ENCODE measurements around the gene AIM2.
"Not testable (repeated sequence)": the region's sequence is repeated elsewhere in the genome, so short reads cannot be mapped to it uniquely, and the experiment has no call there.

AIM2 gene, protein sequence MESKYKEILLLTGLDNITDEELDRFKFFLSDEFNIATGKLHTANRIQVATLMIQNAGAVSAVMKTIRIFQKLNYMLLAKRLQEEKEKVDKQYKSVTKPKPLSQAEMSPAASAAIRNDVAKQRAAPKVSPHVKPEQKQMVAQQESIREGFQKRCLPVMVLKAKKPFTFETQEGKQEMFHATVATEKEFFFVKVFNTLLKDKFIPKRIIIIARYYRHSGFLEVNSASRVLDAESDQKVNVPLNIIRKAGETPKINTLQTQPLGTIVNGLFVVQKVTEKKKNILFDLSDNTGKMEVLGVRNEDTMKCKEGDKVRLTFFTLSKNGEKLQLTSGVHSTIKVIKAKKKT

DNA sequence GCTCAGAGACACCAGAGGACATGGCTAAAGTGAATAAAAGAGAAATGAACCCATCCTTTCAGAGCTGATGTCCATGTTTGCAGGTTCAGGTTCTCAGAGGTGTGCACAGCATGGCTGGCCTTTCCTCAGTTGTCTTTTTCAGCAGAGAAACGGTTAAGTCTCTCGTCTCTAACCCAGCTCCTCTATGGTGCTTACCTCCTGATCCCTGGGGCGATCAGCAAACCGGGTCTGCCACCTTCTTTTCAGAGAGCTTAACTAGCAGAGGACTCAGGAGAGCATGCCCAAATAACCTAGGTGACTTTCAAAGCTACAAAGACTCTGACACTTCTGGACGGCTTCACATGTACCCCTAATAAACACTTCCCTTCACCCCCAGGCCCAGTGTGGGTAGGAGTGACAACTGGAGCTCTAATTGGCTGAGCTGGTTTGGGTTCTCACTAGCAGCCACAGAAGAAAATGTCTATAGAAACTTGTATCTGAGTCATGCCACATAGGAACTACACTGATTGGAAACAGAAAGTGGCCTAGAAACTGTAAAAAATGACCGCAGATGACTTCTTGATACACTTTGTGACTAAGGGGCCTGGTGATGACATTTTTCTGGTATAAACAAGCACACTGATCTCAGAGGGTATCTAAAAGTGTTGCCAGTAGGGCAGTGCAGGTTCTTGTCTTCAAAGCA, at the start of gene AIM2:
Gene AIM2, minus strand, starts transcription at position 329 of the 682 bp plus-strand sequence. CDS start 3,267 bp downstream, outside the sequence.
- peak; percentile 96 for DNase-seq

DNA sequence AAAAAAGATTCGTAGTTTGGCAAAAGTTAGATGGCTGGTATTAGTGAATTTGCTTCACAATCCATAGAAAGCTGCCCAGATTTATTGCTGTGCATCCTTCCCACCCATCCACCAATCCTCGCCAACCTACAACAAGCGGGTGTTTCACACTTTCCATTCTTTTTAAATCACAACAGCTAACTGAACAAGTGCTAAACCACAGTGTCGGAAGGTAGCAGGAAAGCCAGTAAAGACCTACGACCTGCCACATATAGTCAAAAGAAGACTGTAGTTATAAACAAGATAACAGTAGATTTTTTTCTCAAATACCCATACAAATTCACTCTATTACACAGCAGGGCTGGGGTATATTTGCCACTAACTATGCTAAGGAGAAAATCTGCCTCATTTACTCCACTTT, 47.0 kb upstream of the AIM2 start:
- no peak for DNase-seq

DNA sequence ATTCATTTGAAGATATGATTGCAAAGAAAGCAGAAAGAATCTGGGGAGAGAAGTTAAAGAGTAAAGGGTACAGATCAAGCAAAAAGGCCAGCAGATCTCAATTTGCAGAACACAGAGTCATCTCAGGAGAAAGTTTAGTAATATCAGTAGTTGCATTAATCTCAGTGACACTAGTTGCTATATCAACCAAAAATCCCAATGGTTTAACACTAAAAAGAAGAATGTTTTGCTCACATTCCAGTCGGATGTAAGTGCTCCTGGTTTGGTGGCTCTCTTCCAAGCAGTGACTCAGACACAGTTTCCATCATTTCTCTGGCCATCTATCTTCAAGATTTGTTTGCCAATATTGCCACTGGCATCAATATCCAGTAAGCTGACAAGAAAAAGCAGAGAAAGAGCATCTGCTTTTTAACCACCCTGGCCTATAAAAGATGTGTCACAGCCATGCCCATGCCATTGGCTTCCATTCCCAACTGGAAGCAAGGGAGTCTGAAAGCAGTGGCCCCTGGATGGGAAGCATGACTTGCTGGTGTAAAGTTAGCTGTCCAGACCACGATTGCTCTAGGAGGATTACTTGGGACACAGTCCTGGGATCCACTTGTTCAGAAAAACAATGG, 45.5 kb upstream of the AIM2 start:
- DNase-seq: no peak

DNA sequence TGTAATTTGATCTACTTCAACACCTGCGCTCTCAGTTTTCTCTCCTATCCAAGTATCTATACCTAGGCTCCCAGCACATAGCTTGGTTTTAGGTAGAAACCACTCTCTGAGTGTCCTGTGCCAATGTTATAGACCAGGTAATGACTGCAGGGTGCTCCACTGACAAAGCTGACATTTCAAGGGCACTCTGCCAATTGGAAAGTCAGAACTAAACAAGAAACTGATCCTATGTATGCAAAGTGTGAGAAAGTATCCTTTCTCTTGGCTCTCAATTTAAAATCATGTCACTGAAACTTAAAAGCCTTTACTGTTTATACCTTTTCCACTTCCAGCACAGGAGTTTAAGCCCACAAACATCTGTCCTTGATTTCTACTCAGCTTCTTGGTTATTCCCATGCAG, 45.0 kb upstream of the AIM2 start:
- DNase-seq: no peak

GRCh38 chr1:159120317-159120716, 43.8 kb upstream of the AIM2 start:
- DNase-seq: no peak

- no peak for DNase-seq
Measured at GRCh38 chr1:159113596-159114433, 37.2 kb upstream of the AIM2 start.

DNA sequence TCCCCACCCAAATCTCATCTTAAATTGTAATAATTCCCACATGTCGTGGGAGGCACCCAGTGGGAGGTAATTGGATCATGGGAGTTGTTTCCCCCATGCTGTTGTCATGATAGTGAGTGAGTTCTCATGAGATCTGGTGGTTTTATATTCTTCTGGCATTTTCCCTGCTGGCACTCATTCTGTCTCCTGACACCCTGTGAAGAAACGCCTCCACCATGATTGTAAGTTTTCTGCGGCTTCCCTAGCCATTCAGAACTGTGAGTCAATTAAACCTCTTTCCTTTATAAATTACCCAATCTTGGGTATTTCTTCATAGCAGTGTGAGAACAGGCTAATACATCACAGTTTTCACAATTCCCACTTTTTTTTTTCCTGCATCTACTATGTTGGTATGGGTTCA, 26.5 kb upstream of the AIM2 start:
- not testable (repeated sequence) for DNase-seq

DNA sequence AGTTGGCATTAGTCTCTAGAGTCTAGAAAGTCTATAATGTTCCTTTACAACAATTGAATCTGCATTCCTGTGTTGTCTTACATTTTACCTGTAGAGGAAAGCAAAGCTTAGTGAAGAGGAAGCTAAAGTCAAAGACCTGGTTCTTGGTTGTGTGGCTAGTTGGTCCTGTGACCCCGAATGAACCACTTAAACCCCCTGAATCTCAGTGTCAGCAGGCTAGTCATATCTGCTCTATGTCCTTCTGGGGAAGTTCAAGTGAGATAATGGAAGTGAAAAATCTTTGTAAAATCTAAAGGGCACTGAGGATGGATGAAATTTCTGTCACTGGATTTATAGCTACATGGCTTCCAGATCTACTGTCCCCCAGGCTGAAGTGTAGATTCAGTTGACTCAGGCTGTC, 24.0 kb upstream of the AIM2 start:
- no peak for DNase-seq

DNA sequence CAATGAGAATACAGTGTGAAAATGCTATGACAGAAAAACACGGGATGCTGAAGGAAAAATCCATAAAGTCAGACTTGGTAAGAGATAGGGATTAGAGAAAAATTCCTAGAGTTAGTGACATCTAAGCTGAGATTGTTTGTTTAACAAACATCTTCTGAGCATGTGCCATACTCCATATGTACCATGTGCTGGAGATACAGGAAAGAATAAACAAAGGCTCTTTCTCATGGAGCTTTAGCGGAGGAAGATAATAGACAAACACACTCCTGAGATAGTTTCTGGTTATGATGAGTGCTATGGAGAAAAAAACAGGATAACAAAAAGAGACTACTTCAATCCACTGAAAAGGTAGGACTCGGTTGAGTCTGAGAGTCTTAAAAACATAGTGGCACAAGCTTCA, 22.0 kb upstream of the AIM2 start:
- DNase-seq: no peak

GRCh38 chr1:159092036-159092760, 15.6 kb upstream of the AIM2 start:
- DNase-seq: peak; percentile 82

GRCh38 chr1:159091607-159092031, 15.1 kb upstream of the AIM2 start:
- peak; percentile 83 for DNase-seq

DNA sequence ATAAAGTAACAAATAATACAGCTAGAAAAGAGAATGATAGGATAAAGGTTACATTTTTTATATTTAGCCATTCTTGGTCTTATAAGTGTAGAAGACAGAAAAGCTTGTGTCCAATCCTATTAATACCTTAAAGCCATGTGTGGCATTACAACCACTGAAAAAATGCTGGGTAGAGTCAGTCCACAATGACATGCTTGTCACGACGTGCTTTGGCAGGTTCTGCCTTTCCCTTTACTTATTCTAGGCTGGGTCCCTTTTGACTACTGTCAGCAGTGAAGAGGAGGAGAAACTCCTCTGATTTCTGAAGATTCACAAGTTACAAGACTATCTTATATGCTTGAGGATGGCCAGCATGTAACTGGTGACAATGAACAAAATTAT, 14.6 kb upstream of the AIM2 start:
- no peak for DNase-seq

GRCh38 chr1:159090286-159091179, 14.0 kb upstream of the AIM2 start:
- DNase-seq: peak; percentile 22

GRCh38 chr1:159089184-159089791, 12.7 kb upstream of the AIM2 start:
- peak; percentile 34 for DNase-seq

DNA sequence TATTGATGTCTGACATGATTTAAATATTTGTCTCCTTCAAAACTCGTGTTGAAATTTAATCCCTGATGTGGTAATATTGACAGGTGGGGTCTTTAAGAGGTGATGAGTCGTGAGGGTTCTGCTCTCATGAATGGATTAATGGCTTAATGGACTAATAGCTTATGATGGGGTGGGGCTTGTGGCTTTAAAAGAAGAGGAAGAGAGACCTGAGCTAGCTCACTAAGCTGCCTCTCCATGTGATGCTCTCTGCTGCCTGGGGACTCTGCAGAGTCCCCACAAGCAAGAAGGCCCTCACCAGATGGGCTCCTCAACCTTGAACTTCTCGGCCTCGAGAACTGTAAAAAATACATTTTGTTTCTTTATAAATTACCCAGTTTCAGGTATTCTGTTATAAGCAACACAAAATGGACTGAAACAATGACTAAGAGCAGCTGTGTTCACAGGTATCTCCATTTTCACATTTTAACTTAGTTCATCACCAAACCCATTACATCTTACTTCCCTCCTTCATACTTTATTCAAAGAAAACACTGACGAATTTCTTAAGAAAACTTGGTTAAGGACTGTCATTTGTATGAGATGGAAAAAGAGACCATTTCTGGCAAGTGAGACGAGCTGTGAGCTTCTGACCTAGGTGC, 12.1 kb upstream of the AIM2 start:
- DNase-seq: peak; percentile 18

DNA sequence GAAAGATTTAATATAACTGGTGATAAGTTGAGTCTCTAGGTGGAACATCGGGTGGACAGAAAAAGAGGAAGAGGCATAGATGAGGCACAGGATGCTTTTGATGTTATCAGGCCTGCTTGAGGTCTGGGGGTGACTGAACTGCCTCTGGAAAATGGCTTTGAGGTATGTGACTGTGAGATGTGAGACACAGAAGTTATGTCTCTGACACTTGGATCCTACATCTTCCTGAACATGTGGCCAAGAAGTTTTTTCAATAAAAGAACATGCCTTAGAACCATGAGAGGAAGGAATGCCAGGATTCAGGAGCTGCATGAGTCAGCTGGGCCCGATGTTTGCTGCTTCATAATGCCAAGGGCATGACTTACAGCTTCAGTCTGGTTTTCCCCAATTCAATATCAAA, 11.5 kb upstream of the AIM2 start:
- DNase-seq: peak; percentile 53

- DNase-seq: peak; percentile 91
Measured at GRCh38 chr1:159084867-159085266, 8.3 kb upstream of the AIM2 start.

- no peak for DNase-seq
Measured at GRCh38 chr1:159084152-159084551, 7.6 kb upstream of the AIM2 start.

GRCh38 chr1:159083013-159083412, 6.4 kb upstream of the AIM2 start:
- DNase-seq: no peak

DNA sequence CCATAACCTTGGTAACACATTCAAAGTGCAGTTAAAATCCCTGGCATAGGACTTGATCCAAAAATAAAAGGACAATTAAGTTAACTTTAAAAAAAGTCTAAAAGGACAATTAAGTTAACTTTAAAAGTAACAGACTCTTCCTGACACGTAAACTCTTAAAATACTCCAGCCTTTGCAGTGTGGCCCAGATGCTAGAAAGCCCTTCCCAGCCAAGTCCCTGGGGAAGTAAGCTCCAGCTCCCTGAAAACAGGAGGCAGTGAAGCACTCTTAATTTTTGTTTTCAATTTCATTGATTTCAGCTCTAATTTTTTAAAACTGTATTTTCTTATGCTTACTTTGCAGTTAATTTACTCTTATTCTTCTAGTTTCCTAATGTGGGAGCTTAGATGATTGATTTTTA, 5.1 kb upstream of the AIM2 start:
- DNase-seq: no peak

All from MV-4-11 (cell line).